GM19455 (cell line): ENCODE results near the gene PLEK2.

Experiments
- ATAC-seq: cut with Tn5 transposase; IDR thresholded peaks from one replicate; pipeline ENCODE4 v1.9.1; 2021; ENCODE audit not compliant: unreplicated experiment

The PLEK2 gene

GRCh38 chr14:67405771-67406170, 6.2 kb downstream of the PLEK2 start:
- no peak for ATAC-seq

- no peak for ATAC-seq
Observed at GRCh38 chr14:67400434-67400833, 11.5 kb downstream of the PLEK2 start.

- ATAC-seq: no peak
Observed at GRCh38 chr14:67397536-67397935, 14.4 kb downstream of the PLEK2 start.

GRCh38 chr14:67396381-67396970, 15.5 kb downstream of the PLEK2 start:
- ATAC-seq: no peak

GRCh38 chr14:67395876-67396189, 16.1 kb downstream of the PLEK2 start:
- ATAC-seq: no peak

GRCh38 chr14:67395086-67395875, 16.7 kb downstream of the PLEK2 start:
- ATAC-seq: no peak

GRCh38 chr14:67393689-67394088, 18.3 kb downstream of the PLEK2 start:
- ATAC-seq: no peak

GRCh38 chr14:67392800-67393199, 19.2 kb downstream of the PLEK2 start:
- no peak for ATAC-seq

- no peak for ATAC-seq
Observed at GRCh38 chr14:67392123-67392522, 19.8 kb downstream of the PLEK2 start.

GRCh38 chr14:67391268-67391667, 20.7 kb downstream of the PLEK2 start:
- no peak for ATAC-seq

- no peak for ATAC-seq
Observed at GRCh38 chr14:67389811-67390534, 22.0 kb downstream of the PLEK2 start.

GRCh38 chr14:67389275-67389674, 22.7 kb downstream of the PLEK2 start:
- ATAC-seq: no peak

- no peak for ATAC-seq
Observed at GRCh38 chr14:67387195-67387594, 24.8 kb downstream of the PLEK2 start.

GRCh38 chr14:67385618-67386017, 26.3 kb downstream of the PLEK2 start:
- no peak for ATAC-seq

GRCh38 chr14:67385120-67385519, 26.8 kb downstream of the PLEK2 start:
- no peak for ATAC-seq

GRCh38 chr14:67377916-67378315, 34.0 kb downstream of the PLEK2 start:
- no peak for ATAC-seq

GRCh38 chr14:67373347-67373746, 38.6 kb downstream of the PLEK2 start:
- no peak for ATAC-seq

- ATAC-seq: no peak
Observed at GRCh38 chr14:67372833-67373232, 39.1 kb downstream of the PLEK2 start.

GRCh38 chr14:67371247-67372148, 40.5 kb downstream of the PLEK2 start:
- no peak for ATAC-seq

GRCh38 chr14:67370830-67371229, 41.1 kb downstream of the PLEK2 start:
- ATAC-seq: no peak

- ATAC-seq: no peak
Observed at GRCh38 chr14:67365476-67365875, 46.5 kb downstream of the PLEK2 start.
